Fibroblast of skin of left biceps (primary cell): ENCODE measurements around the gene CASP3.
A peak's percentile ranks its signal among the peaks of the same experiment; 100 is the strongest.

ENCODE experiments used
- DNase-seq, 2 experiments: peaks; one replicate each; pipeline ENCODE4 v3.0.0-alpha.2; 2013; ENCODE audit warnings: low read depth in 2 of 2

The CASP3 gene

GRCh38 chr4:184649026-184649970, at the start of gene CASP3, which contains the start of gene PRIMPOL:
CASP3 (minus strand) TSS chr4:184649447; CDS start chr4:184638453, 10,994 bp downstream.
PRIMPOL (plus strand) TSS chr4:184649738; CDS start chr4:184657141, 7,403 bp downstream.
- DNase-seq, result peak; percentile 90 to 93

GRCh38 chr4:184697956-184698355, 48.7 kb upstream of the CASP3 start:
- DNase-seq, result no peak

- DNase-seq, result no peak
These were observed 46.1 kb upstream of the CASP3 start for GRCh38 chr4:184695178-184695896.

GRCh38 chr4:184694412-184694956, 45.2 kb upstream of the CASP3 start:
- no peak for DNase-seq

- peak; percentile 3 to 21 for DNase-seq
These were observed 43.8 kb upstream of the CASP3 start for GRCh38 chr4:184693056-184693455.

GRCh38 chr4:184689681-184690080, 40.4 kb upstream of the CASP3 start:
- no peak for DNase-seq

GRCh38 chr4:184688447-184688846, 39.2 kb upstream of the CASP3 start:
- peak; percentile 40 to 48 for DNase-seq

- no peak for DNase-seq
These were observed 38.8 kb upstream of the CASP3 start for GRCh38 chr4:184688005-184688404.

- no peak for DNase-seq
These were observed 35.4 kb upstream of the CASP3 start for GRCh38 chr4:184684491-184685189.

GRCh38 chr4:184681916-184682315, 32.7 kb upstream of the CASP3 start:
- no peak for DNase-seq

- no peak for DNase-seq
These were observed 31.5 kb upstream of the CASP3 start for GRCh38 chr4:184680698-184681097.

GRCh38 chr4:184675821-184676492, 26.7 kb upstream of the CASP3 start:
- DNase-seq, result no peak

GRCh38 chr4:184675018-184675417, 25.8 kb upstream of the CASP3 start:
- no peak for DNase-seq

- no peak for DNase-seq
These were observed 24.8 kb upstream of the CASP3 start for GRCh38 chr4:184674011-184674410.

- no peak for DNase-seq
These were observed 23.5 kb upstream of the CASP3 start for GRCh38 chr4:184672741-184673140.

GRCh38 chr4:184671101-184671500, 21.9 kb upstream of the CASP3 start:
- no peak for DNase-seq

GRCh38 chr4:184669251-184669650, 20.0 kb upstream of the CASP3 start:
- DNase-seq, result no peak

- DNase-seq, result no peak
These were observed 19.4 kb upstream of the CASP3 start for GRCh38 chr4:184668511-184669114.

- DNase-seq, result no peak
These were observed 18.8 kb upstream of the CASP3 start for GRCh38 chr4:184668096-184668495.

- no peak for DNase-seq
These were observed 17.4 kb upstream of the CASP3 start for GRCh38 chr4:184666670-184667069.
